ENCODE data around the gene CATSPERD.

The CATSPERD gene, protein sequence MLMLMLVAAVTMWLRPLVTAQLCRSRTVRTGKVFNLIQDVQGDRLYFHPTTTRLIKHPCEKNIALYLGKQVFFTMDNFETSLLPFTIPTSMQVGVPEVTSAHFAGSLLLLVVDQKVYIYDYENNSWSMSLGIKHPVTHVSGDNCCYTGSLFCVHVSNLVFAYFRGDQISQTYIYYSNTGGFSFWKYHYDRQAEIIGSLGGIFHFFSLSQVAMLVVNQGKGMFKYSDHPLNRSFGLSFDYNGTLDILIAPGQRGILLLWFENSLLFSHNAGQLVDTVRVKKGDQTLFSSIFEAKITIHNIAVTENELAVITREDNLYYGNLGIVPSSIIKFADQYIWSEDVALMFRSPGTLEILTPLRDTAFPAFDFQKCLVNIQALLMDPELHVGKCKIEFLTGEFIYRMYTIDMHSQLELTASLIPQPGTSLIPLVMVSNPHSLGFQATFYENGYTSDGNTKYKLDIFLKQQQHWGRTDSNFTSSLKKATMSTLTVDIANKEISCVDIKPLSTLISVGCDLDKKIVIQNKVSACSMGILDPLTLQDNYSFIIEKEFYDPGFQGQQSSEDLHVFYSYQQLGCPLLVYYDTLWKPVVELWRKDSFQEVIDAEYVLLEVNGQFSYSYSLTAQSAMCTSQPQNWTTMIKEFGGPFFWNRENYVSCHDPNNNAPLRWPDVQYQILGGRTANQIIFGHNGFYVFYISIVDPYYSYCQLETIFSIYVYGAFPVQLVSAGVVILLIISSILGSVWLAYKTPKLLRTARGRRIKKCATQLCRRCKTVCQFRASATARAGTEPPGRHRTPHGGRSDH

DNA sequence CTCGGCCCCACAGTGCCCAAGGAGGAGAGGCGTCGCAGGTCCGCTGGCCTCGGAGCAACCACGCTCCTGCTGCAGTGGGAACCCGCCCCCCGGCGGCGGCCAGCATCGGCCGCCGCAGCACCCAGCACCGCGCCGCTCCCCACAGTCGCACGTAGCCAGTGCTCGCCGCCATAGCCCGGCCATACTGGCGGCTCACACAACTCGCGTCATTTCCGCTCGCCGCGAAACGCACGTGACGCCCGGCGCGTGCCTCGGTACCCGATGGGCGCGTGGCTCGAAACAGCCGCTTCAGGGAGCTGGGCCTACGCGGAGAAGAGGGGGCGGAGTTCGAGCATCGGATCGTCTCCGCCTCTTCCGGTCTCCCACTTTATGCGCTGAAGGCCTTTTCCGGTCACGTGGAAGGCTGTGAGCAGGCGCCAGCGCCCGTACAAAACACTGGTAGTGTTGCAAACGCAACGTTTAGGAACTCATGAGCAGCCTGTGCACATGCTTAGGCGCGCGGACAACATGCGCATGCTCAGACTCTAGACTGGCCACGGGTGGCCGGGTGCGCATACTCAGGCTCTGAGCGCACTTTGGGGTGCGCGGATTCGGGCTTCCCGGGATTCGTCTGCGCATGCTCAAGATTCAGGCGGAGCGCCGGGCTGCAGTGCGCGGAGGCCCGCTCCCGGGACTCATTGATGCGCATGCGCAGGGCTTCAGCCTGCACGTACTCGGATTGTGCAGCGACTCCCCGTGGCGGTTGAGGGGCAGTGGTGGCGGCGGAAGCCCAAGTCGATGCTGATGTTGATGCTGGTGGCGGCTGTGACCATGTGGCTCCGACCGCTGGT lies at the start of gene CATSPERD, which contains the start of gene LONP1:
Gene CATSPERD (plus strand): TSS at position 677 of the 830 bp plus-strand sequence. CDS start 101 bp downstream, at position 778.
Gene LONP1 (minus strand): TSS at position 186 of the 830 bp plus-strand sequence. CDS start 14 bp downstream, at position 172.
- DNase-seq: peak; percentile 93

DNA sequence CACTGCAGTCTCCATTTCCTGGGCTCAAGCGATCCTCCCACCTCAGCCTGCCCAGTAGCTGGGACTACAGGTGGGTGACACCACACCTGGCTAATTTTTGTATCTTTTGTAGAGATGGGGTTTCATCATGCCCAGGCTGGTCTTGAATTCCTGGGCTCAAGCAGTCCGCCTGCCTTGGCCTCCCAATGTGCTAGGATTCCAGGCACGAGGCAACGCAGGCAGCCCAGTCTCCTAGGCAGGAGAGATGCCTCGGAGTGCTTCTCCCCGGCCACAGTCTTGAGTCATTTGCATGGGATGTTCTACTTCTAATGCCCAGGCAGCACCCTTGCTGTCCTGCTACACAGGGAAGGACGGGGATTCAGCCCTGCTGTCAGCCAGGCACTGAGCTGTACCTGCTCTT lies 48.8 kb upstream of the CATSPERD start:
- DNase-seq: no peak

DNA sequence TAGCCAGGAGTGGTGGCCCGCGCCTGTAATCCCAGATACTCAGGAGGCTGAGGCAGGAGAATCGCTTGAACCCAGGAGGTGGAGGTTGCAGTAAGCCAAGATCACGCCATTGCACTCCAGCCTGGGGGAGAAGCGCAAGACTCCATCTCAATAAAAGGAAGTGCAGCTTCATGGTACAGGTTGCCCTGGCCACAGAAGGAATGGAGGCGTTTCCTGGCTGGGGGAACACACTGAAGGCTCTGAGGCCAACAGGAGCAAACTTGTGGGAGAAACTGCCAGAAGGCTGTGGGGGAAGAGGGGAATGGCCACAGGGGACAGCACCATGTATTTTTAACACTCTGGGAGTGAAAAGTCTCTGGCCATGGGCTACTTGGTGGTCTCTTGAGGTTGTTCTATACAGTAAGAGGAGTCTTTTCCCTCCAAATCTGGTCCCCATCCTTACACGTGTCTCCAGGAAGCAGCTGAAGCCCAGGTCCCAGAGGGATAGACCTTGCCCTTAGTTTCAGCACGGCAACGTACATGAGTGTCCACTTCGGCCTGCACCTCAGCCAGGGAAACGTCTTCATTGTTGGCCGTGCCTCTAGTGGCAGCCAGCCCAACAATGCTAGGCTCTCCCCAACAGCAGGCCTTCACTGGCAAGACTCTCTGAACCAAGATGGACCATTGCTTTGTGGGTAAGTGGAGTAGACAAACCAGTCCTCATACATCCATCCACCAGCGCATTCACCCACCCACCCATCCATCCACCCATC lies 47.6 kb upstream of the CATSPERD start:
- DNase-seq: no peak

DNA sequence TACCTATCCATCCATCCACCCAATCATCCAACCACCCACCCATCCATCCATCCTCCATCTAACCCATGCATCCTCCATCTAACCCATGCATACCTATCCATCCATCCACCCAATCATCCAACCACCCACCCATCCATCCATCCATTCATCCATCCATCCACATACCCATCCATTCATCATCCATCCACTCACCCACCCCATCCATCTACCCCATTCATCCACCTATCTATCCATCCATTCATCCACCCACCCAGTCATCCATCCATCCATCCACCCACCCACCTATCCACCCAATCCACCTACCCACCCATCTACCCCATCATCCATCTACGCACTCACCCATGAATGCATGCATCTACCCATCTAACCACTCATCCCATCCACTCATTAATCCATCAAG lies 46.7 kb upstream of the CATSPERD start:
- DNase-seq: no peak

DNA sequence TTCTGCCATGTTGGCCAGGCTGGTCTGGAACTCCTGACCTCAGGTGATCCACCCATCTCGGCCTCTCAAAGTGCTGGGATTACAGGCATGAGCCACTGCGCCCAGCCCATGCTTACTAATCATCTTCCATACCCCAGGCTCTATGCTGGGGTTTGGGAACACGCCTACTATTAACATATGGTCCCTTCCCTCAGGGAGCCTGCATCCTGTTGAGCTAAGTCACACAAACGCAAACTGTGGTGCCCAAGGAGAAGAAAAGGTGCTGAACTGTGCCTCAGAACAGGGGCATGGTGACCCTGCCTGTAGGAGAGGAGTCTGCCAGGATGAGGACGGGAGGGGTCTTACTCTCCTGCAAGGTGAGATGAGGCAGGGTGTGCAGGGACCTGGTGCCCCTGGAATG lies 45.7 kb upstream of the CATSPERD start:
- DNase-seq: no peak

DNA sequence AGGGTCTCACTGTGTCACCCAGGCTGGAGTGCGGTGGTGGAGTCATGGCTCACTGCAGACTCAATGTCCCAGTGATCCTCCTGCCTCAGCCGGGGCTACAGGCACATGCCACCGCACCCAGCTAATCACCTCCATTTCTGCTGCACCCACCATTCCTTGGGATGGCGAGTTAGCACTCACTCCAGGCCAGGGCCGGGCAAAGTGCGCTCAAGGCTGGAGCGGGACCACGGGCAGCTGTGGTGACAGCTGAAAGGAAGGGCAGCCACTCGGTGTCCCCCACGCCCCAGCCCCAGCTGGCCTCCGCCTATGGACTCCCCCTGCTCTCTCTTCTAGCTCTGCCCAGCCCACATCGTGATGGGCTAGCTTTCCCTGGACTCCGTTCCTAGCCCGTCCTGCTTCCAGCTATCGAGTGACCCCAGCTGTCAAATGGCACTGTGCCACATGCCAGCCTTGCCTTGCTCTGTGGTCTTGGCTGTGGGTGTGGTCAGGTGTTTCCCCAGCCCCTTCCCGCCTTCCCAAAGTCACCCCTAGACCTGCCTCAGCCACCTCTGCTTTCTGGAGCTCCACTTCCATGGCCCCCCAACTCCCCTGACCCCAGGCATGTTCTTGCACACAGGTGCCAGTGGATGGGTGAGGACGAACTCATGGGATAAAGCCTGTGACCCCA lies 44.2 kb upstream of the CATSPERD start:
- no peak for DNase-seq

DNA sequence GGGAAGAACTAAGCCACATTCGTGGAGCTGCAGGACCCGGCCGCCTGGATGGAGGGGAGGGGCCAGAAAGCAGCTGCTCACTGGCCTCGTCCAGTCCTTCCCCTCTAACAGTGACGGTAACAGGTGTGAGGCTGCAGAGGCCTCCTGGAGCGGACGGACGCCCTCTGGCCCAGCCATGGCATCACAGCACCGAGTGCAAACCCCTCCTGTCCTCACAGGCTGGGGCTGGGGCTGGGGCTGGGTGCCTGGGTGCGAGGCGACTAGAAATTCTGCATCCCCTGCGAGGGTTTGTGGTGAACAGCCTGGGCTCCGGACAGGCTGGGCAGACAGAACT lies 43.7 kb upstream of the CATSPERD start:
- no peak for DNase-seq

DNA sequence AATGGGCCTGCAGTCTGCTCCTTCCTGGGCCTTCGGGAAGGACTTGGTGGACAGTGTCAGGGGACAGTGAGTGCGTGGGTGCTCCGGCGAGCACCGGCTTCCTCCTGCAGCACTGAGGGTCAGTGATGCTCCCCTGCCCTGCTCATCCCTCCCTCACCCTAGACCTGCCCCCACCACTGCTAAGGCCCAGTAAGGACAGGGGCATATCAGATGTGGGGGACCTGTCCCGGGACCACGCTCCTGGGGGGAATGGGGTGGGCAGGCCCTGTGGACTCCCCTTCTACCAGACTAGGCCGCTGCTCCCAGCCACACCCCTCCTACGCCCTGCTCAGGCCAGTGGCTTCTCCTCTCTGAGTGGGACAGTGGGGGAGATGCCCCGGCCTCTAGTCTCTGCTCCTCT lies 43.3 kb upstream of the CATSPERD start:
- DNase-seq: no peak

DNA sequence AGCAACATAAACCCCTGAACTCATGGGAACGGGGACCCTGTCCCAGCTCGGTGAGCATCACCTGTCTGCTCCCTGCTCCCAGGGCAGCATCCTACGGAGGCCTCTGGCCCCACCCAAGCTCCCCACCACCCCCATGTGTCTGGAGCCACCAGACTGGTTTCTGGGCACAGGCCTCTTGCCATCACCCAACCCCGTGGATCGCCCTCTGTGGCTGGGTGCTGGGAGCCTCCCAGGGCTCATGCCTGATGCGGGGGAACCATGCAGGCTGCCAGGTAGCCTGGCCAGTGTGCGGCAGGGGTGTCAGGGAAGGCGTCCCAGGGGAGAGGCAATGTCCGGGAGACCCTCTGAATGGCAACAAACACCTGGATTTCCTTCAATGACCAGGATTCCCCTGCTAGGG lies 42.9 kb upstream of the CATSPERD start:
- DNase-seq: no peak

DNA sequence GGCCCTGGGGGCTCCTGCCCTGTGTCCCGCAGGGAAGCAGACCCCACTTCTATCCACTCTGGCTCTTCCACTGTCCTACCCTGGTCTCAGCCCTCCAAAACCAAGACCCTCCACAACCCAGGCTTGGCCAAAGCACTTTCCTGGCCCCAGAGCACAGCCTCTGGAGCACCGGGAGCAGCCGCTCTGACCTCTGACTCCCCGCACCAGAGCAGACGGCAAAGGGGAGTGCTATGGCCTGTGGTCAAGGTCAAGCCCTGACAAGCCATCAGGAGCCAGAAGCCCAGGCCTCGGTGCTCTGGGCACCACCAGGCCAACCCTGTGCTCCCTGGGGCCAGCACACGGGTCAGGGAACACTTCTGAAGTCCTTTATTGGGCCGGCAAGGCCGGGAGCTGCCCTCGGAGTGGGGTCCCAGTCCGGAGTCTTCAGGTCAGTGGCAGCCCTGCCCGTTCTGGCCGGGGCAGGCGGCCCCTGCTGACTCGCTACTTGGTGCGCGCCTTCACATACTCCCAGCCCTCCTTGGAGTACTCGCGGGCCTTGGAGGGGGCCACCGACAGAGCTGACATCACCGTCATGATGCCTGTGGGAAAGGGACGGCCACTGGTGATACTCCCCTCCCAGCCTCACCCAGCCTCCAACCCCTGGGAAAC lies 42.2 kb upstream of the CATSPERD start:
- DNase-seq: no peak

DNA sequence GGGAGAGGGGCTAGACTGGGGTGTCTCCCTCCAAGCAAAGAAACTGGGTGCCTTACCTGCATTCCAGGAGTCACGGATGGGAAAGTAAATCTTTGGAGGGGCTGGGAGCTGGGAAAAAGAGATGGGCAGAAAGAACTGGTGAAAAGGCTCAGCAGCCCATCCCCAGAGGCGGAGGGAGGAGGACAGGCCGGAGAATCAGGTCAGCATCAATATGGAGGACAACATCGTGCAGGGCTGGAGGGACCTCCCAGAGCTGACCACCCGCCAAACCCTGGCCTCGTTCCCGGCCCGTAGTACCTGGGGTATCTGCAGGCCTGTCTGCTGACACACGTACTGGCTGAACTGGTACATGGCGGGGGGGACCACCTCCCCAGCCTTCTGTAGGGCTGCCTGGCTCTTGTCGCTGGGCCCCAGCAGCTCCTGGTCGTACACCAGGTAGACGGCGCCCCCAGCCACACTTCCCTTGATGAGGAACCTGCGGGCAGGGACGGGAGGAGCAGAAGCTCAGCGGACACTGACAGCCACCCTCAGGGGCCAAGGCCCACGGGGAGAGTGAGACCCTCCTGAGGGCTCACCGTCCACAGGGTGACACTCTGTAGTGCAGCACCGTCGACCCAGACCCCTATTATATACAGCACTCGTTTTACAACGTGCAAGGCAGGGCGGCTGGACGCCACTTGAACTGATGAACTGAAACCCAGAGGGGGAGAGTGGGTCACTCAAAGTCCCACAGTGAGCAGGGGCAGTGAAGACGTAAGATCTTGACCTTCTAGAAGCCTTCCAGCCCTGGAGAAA lies 41.0 kb upstream of the CATSPERD start:
- DNase-seq: no peak

DNA sequence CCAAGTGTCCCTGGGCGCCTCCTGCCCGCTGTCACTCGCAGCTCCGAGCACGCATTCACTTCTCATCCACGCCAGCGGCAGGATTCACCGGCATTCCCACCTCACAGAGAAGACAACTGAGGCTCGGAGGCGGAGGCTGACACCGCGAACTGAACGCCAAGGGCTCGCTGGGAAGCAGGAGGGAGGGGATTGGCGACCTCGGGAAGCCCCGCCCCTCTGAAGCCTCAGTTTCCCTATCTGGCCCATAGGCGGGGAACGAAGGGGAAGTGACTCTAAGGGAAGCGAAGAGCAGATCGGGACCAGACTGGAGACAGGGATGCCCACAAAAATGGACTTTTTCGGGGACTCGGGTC lies 40.4 kb upstream of the CATSPERD start:
- DNase-seq: no peak

DNA sequence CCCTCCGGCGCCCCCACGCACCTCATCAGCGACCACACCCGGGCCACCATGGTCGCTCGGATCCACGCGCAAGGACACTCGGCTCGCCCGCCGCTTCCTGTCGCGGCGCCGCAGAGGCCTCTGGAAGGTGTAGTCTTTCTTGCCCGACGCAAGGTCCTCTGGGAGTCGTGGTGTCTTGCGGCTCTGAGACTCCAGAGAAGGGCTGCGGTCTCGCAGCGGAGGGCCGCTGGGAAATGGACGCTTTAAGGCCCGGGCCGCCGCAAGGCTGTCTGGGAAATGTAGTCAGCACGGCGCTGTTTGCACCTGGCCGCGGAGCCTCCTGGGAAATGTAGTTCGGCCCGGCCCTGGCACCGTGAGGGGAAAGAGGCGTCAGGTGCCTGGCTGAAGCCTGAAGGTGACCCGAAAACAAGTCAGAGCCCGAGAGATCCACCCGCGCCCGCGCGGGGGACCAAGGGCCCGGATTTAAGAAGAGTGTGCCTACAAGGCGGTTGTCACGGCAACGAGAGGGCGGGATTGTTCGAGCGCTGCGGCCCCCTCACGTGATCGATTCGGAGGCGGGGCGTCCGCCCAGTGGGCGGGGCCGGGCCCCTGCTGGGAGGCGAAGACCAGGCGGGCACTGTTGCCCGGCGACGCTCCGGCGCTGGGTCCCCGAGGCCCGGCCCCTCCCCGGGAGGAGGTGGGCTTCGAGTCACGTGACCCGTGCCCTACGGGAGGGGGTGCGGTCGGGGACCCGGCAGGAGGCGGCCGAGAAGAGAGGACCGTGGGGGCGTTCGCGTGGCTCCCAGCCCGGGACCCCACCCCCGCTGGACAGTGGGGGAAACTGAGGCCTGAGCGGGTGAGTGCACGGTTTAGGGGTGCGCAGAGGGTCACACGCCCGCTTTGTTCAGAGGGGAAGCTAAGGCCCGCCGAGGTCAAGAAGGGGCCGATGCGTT lies 39.7 kb upstream of the CATSPERD start, which contains the start of the genes HSD11B1L and MICOS13:
Gene HSD11B1L (plus strand): TSS at position 591 of the 932 bp plus-strand sequence. CDS start 3,806 bp downstream, outside the sequence.
Gene MICOS13 (minus strand): TSS at position 80 of the 932 bp plus-strand sequence. CDS start 30 bp downstream, at position 50.
- DNase-seq: peak; percentile 93

DNA sequence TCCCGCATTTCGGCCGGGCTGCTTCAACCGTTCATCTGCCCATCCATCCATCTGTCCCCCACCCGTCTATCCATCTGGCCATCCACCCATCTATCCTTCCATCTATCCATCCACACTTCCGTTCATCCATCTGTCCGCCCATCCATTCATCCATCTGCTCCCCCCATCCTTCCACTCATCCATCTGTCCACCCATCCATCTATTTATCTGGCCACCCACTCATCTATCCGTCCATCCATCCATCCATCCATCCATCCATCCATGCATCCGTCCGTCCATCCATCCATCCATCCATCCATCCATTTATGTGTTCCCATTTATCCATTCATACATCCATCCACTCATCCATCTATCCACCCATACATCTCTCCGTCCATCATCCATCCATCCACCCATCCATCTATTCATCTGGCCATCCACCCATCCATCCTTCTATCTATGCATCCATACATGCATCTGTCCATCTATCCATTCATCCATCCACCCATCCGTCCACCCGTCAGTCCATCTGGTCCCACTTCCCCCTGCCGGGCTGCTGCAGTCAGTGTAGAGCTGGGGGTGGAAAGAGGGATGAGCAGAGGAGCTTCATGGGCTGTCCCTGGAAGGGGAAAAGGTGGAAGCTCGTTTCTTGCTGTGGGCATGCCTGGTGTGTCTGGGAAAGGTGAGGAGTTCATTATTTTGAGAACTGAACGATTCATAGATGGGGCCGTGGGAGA lies 38.9 kb upstream of the CATSPERD start:
- no peak for DNase-seq

DNA sequence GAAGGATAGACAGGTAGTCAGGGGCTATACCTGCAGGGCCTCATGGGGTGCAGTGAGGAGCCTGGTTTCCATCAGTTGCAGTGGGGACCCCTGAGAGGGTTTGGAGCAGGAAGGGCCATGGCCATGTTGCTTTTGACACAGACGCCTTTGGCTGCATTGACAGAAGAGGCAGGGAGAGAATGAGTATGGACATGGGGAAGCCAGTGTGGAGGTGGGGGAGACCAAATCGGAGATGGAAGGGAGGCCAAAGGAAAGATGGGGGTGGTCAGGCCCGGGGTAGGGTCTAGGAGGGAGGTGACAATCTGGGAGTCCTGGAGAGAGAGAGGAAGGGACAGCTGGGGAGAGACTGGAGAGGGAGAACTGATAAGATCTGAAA lies 38.3 kb upstream of the CATSPERD start:
- no peak for DNase-seq

DNA sequence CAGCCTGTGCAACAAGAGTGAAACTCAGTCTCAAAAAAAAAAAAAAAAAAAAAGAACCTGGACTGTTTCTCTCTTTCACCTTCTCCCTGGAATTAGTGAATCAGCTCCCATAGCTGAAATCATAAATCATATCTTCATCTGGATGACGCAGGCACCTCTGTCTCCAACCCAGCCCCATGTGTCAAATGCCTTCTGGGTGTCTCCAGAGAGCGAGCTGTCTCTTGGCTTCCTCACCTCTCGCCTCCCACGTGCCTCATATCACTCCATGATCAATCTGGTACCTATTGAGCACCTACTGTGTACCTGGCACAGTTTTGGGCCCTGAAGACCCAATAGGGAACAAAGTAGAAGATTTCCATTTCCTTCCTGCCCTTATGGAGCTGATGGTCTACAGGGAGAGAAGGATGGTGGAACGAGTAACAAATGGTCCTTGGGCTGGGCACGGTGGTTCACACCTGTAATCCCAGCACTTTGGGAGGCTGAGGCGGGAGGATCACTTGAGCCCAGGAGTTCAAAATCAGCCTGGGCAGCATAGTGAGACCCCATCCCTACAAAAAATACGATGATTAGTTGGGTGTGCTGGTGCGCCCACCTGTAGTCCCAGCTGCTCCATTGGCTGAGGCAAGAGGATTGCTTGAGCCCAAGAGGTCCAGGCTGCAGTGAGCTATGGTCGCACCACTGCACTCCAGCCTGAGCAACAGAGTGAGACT lies 37.1 kb upstream of the CATSPERD start:
- DNase-seq: no peak

DNA sequence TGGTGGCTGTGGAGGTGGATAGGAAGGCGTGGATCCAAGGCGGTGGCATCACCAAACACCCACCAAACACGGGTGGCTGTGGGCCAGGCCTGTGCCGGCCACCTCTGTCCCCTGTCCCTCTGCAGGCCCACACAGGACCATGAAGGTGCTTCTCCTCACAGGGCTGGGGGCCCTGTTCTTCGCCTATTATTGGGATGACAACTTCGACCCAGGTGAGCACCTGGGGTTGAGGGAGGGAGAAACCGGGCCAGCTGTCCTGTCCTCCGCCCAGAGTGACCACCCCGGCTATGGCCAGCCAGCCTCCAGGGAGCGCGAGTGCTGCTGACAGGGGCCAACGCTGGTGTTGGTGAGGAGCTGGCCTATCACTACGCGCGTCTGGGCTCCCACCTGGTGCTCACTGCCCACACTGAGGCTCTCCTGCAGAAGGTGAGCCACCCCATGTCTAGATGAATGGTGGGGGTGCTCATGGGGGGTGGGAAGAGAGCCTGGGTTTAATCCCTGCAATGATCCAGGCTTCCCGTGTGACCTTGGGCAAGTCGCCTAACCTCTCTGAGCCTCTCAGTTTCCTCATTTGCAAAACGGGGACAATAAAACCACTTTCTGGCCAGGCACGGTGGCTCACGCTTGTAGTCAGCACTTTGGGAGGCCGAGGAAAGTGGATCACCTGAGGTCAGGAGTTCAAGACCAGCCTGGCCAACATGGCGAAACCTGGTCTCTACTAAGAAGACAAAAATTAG lies 35.6 kb upstream of the CATSPERD start:
- DNase-seq: no peak
